GM23338 (cell line): Measurements from ENCODE around the gene CAMTA1. TPM values are rescaled to one million over a fixed set of nuclear protein-coding genes. Genes with fewer than 3 reads are reported as not detected.

Source experiments
- ATAC-seq: fragments of 200-7000 bp; cut with Tn5 transposase; 3 replicates; pipeline ENCODE4 v1.9.1; 2020
- DNase-seq: peaks from one replicate; pipeline ENCODE4 v3.0.0-alpha.2; 2015; ENCODE audit warnings: low spot score
- H2AFZ ChIP-seq: fragments of 200-600 bp; sonication (generic); 2 replicates; pipeline ENCODE4 v1.8.0; 2016; ENCODE audit warnings: antibody characterized with exemption, mild to moderate bottlenecking, moderate library complexity
- H3F3A ChIP-seq: fragments of 200-600 bp; sonication (generic); replicated peaks from 2 replicates; pipeline ENCODE4 v1.8.0; 2017; ENCODE audit warnings: antibody characterized with exemption, mixed run types, low read depth
- H3K27ac ChIP-seq: fragments of 200-600 bp; sonication (generic); 2 replicates; pipeline ENCODE4 v1.6.1; 2016; ENCODE audit warnings: low read depth
- H3K27me3 ChIP-seq: fragments of 200-600 bp; sonication (generic); 2 replicates; pipeline ENCODE4 v1.8.0; 2016; ENCODE audit warnings: mild to moderate bottlenecking, mixed run types, moderate library complexity; ENCODE audit not compliant: insufficient read depth
- H3K36me3 ChIP-seq: fragments of 200-600 bp; sonication (generic); 2 replicates; pipeline ENCODE4 v1.8.0; 2016; ENCODE audit warnings: mild to moderate bottlenecking; ENCODE audit not compliant: insufficient read depth
- H3K4me1 ChIP-seq: fragments of 200-600 bp; sonication (generic); 2 replicates; pipeline ENCODE4 v1.8.0; 2016; ENCODE audit warnings: mild to moderate bottlenecking, moderate library complexity; ENCODE audit not compliant: insufficient read depth
- H3K4me2 ChIP-seq: fragments of 200-600 bp; sonication (generic); 2 replicates; pipeline ENCODE4 v1.7.1; 2017; ENCODE audit warnings: mixed run types
- H3K4me3 ChIP-seq: fragments of 200-600 bp; sonication (generic); 2 replicates; pipeline ENCODE4 v1.6.1; 2016; ENCODE audit warnings: mixed run types
- H3K79me2 ChIP-seq: fragments of 200-600 bp; sonication (generic); replicated peaks from 2 replicates; pipeline ENCODE4 v1.8.0; 2017; ENCODE audit warnings: mild to moderate bottlenecking; ENCODE audit not compliant: insufficient read depth
- H3K9me2 ChIP-seq: fragments of 200-600 bp; sonication (generic); 2 replicates; pipeline ENCODE4 v1.8.0; 2017; ENCODE audit not compliant: insufficient read depth
- H4K20me1 ChIP-seq: fragments of 200-600 bp; sonication (generic); replicated peaks from 2 replicates; pipeline ENCODE4 v1.8.0; 2017; ENCODE audit warnings: mild to moderate bottlenecking; ENCODE audit not compliant: insufficient read depth
- H3K27ac Mint-ChIP-seq: 2 replicates; pipeline ENCODE4 v1.8.0; 2020; ENCODE audit warnings: inconsistent platforms, mild to moderate bottlenecking, moderate library complexity, mixed read lengths
- H3K27me3 Mint-ChIP-seq: 3 replicates; pipeline ENCODE4 v1.8.0; 2022; ENCODE audit warnings: low read depth, mild to moderate bottlenecking, moderate library complexity, mixed read lengths, inconsistent platforms; ENCODE audit not compliant: insufficient read depth, poor library complexity
- H3K36me3 Mint-ChIP-seq: 3 replicates; pipeline ENCODE4 v1.8.0; 2021; ENCODE audit warnings: low read depth, mild to moderate bottlenecking, inconsistent platforms, moderate library complexity, mixed read lengths
- H3K4me1 Mint-ChIP-seq: 3 replicates; pipeline ENCODE4 v1.8.0; 2020; ENCODE audit warnings: mild to moderate bottlenecking, inconsistent platforms, mixed read lengths
- H3K4me3 Mint-ChIP-seq: 3 replicates; pipeline ENCODE4 v1.8.0; 2021; ENCODE audit warnings: moderate library complexity, mild to moderate bottlenecking, inconsistent platforms, mixed read lengths
- H3K9me3 Mint-ChIP-seq: 3 replicates; pipeline ENCODE4 v1.8.0; 2020; ENCODE audit warnings: moderate library complexity, mild to moderate bottlenecking, inconsistent platforms, mixed read lengths
- JUNB ChIP-seq: IDR thresholded peaks from one replicate; pipeline ENCODE4 v1.6.1; 2016; ENCODE audit warnings: antibody characterized with exemption; ENCODE audit not compliant: unreplicated experiment
- REST ChIP-seq: IDR thresholded peaks from one replicate; pipeline ENCODE4 v1.6.1; 2018; ENCODE audit warnings: antibody characterized with exemption; ENCODE audit not compliant: unreplicated experiment
- ZNF114 ChIP-seq: fragments of 250-450 bp; sonication (Bioruptor Pico); IDR thresholded peaks from 2 replicates; pipeline ENCODE4 v1.5.0; 2020; ENCODE audit warnings: mild to moderate bottlenecking, moderate library complexity
- ZNF462 ChIP-seq: fragments of 250-450 bp; sonication (Bioruptor Pico); IDR thresholded peaks from 2 replicates; pipeline ENCODE4 v1.5.0; 2020; ENCODE audit warnings: mild to moderate bottlenecking, moderate library complexity
- polyA plus RNA-seq: library from polyadenylated mRNA; unstranded; fragments of >200 nt; fragmentation: Nextera tagmentation; extraction: Ambion mirVana; gene quantifications from 2 replicates; pipeline ENCODE4 v1.2.1, GENCODE V29; 2016
- total RNA-seq: library from RNA; depleted of rRNA; stranded (reverse); fragments of >200 nt; shearing (Covaris generic); gene quantifications from 2 replicates; pipeline ENCODE4 v1.2.3, GENCODE V29; 2014

Gene CAMTA1
- total and polyA plus RNA-seq, 2 experiments from 2014 or later, result 115 to 519 TPM

- TF ChIP-seq REST (no peak), ZNF114 (CRISPR knock-in tag) (no peak), ZNF462 (CRISPR knock-in tag) (no peak)
Observed at GRCh38 chr1:7334475-7335035, 549.3 kb downstream of the CAMTA1 start (continued).

GRCh38 chr1:7335224-7335879 is 550.1 kb downstream of the CAMTA1 start:
- Histone ChIP-seq H3K79me2 (no peaks in the 10 kb centered on the region), H3F3A (no peaks in the 10 kb centered on the region), H4K20me1 (no peaks in the 10 kb centered on the region), H3K4me2 (no peak overlapping the region), H3K36me3 (no peaks in the 10 kb centered on the region), H3K4me3 (no peak overlapping the region), H3K27me3 (no peaks in the 10 kb centered on the region), H3K4me1 (no peaks in the 10 kb centered on the region), H2AFZ (no peak overlapping the region), H3K9me2 (no peaks in the 10 kb centered on the region; the same call in 1 of the 2 replicates), H3K27ac (no peak overlapping the region)
- H3K9me3 Mint-ChIP-seq, result no peaks in the 10 kb centered on the region
- peaks cover 21% of the 10 kb centered on the region for H3K4me1 Mint-ChIP-seq
- DNase-seq (no peak), ATAC-seq (no peak)
- H3K4me3 Mint-ChIP-seq, result no peak overlapping the region
- no peaks in the 10 kb centered on the region for H3K36me3 Mint-ChIP-seq
- no peak overlapping the region for H3K27ac Mint-ChIP-seq
- H3K27me3 Mint-ChIP-seq, result peaks cover 7% of the 10 kb centered on the region
- TF ChIP-seq JUNB (no peak), ZNF462 (CRISPR knock-in tag) (no peak)
